Measurements from ENCODE around the gene CDKAL1. TPM values are rescaled to one million over a fixed set of nuclear protein-coding genes. Genes with fewer than 3 reads are reported as not detected.

CDKAL1 gene
- total RNA-seq, 1 donor from 2014 or later: 13.4 TPM

- no peaks in the 10 kb centered on the region for H3K36me3 ChIP-seq (ENCODE audit: control insufficient read depth, insufficient read depth, low read length)
- no peaks in the 10 kb centered on the region for H3K27me3 ChIP-seq (ENCODE audit: control insufficient read depth, insufficient read depth, low read length)
- no peak for TF ChIP-seq CTCF (IDR thresholded peaks at IDR 0.05; ENCODE audit: insufficient read depth, low read length, severe bottlenecking)
- no peak for FAIRE-seq
- H3K4me3 ChIP-seq (ENCODE audit: low read depth, low read length): no peak overlapping the region
- DNase-seq (ENCODE audit: low read depth): peak; percentile 6
These were observed 666.0 kb downstream of the CDKAL1 start for GRCh38 chr6:21200134-21200870.

GRCh38 chr6:21201187-21201586, 666.9 kb downstream of the CDKAL1 start:
- TF ChIP-seq CTCF (IDR thresholded peaks at IDR 0.05; ENCODE audit: insufficient read depth, low read length, severe bottlenecking): no peak
- no peaks in the 10 kb centered on the region for H3K36me3 ChIP-seq (ENCODE audit: control insufficient read depth, insufficient read depth, low read length)
- FAIRE-seq: no peak
- no peak overlapping the region for H3K4me3 ChIP-seq (ENCODE audit: low read depth, low read length)
- H3K27me3 ChIP-seq (ENCODE audit: control insufficient read depth, insufficient read depth, low read length): no peaks in the 10 kb centered on the region
- no peak for DNase-seq (ENCODE audit: low read depth)

GRCh38 chr6:21201637-21202350, 667.5 kb downstream of the CDKAL1 start:
- no peaks in the 10 kb centered on the region for H3K36me3 ChIP-seq (ENCODE audit: control insufficient read depth, insufficient read depth, low read length)
- no peak for DNase-seq (ENCODE audit: low read depth)
- H3K4me3 ChIP-seq (ENCODE audit: low read depth, low read length): no peak overlapping the region
- H3K27me3 ChIP-seq (ENCODE audit: control insufficient read depth, insufficient read depth, low read length): no peaks in the 10 kb centered on the region
- no peak for FAIRE-seq
- TF ChIP-seq CTCF (IDR thresholded peaks at IDR 0.05; ENCODE audit: insufficient read depth, low read length, severe bottlenecking): no peak

- Histone ChIP-seq H3K27me3 (ENCODE audit: control insufficient read depth, insufficient read depth, low read length) (no peaks in the 10 kb centered on the region), H3K4me3 (ENCODE audit: low read depth, low read length) (no peak overlapping the region), H3K36me3 (ENCODE audit: control insufficient read depth, insufficient read depth, low read length) (no peaks in the 10 kb centered on the region)
- no peak for FAIRE-seq
- DNase-seq (ENCODE audit: low read depth): no peak
- TF ChIP-seq CTCF (IDR thresholded peaks at IDR 0.05; ENCODE audit: insufficient read depth, low read length, severe bottlenecking): no peak
These were observed 668.3 kb downstream of the CDKAL1 start for GRCh38 chr6:21202521-21202920.

- no peak for TF ChIP-seq CTCF (IDR thresholded peaks at IDR 0.05; ENCODE audit: insufficient read depth, low read length, severe bottlenecking)
- no peak for FAIRE-seq
These were observed 670.7 kb downstream of the CDKAL1 start for GRCh38 chr6:21204951-21205350.

More at GRCh38 chr6:21204951-21205350, 670.7 kb downstream of the CDKAL1 start:
- Histone ChIP-seq H3K4me3 (ENCODE audit: low read depth, low read length) (no peak overlapping the region), H3K27me3 (ENCODE audit: control insufficient read depth, insufficient read depth, low read length) (no peaks in the 10 kb centered on the region), H3K36me3 (ENCODE audit: control insufficient read depth, insufficient read depth, low read length) (no peaks in the 10 kb centered on the region)
- DNase-seq (ENCODE audit: low read depth): no peak
